Naive thymus-derived CD4-positive, alpha-beta T cell (primary cell): ENCODE data around the gene LRR1. TPM values are rescaled to one million over a fixed set of nuclear protein-coding genes. Genes with fewer than 3 reads are reported as not detected.

Source experiments
- ATAC-seq: fragments of 150-1000 bp; cut with Tn5 transposase; 2 replicates; pipeline ENCODE4 v1.10.0; 2021; ENCODE audit warnings: mild to moderate bottlenecking, moderate library complexity
- CTCF ChIA-PET: fragments of 350-600 bp; sonication (Branson Sonifier 250); formaldehyde crosslinking; loops from one replicate; lab custom pipeline; 2021; ENCODE audit warnings: antibody characterized with exemption; lab: Charles Lee
- POLR2A ChIA-PET: fragments of 350-600 bp; sonication (Branson Sonifier 250); formaldehyde crosslinking; loops from one replicate; lab custom pipeline; 2021; ENCODE audit warnings: antibody characterized with exemption, inconsistent platforms; lab: Charles Lee
- DNase-seq, 9 donors: peaks; one replicate each; pipeline versions ENCODE4 v3.0.0 to v3.0.0-alpha.2; 2020 to 2022; ENCODE audit warnings: mixed read lengths in 1 of 9
- H3K27ac ChIP-seq: one replicate; pipeline ENCODE4 v1.7.0; 2013; ENCODE audit warnings: mild to moderate bottlenecking, low read depth, low read length, moderate library complexity
- H3K27me3 ChIP-seq, 2 donors: one replicate each; pipeline ENCODE4 v1.7.0; 2013; ENCODE audit warnings: low read length in 2 of 2, mild to moderate bottlenecking in 2 of 2, moderate library complexity in 2 of 2; ENCODE audit not compliant: control insufficient read depth in 2 of 2, insufficient read depth in 2 of 2
- H3K36me3 ChIP-seq, 3 experiments: 1 replicate in 2 of 3; 2 replicates in 1 of 3; pipeline ENCODE4 v1.7.0; 2013; ENCODE audit warnings: low read length in 3 of 3, mild to moderate bottlenecking in 3 of 3, moderate library complexity in 1 of 3; ENCODE audit not compliant: insufficient read depth in 3 of 3, control insufficient read depth in 2 of 3
- H3K4me1 ChIP-seq, 2 donors: one replicate each; pipeline ENCODE4 v1.7.0; 2013; ENCODE audit warnings: low read length in 2 of 2, mild to moderate bottlenecking in 2 of 2, moderate library complexity in 1 of 2; ENCODE audit not compliant: control insufficient read depth in 2 of 2, insufficient read depth in 2 of 2
- H3K4me3 ChIP-seq: 2 replicates; pipeline ENCODE4 v1.7.0; 2013; ENCODE audit warnings: mild to moderate bottlenecking, low read length
- H3K9me3 ChIP-seq, 3 experiments: 1 replicate in 2 of 3; 2 replicates in 1 of 3; pipeline ENCODE4 v1.7.0; 2013; ENCODE audit warnings: low read length in 3 of 3; ENCODE audit not compliant: control insufficient read depth in 2 of 3
- H3K27ac Mint-ChIP-seq, 9 donors: one replicate each; pipeline ENCODE4 v1.8.0; 2020 to 2022; ENCODE audit warnings: mixed read lengths in 9 of 9, mild to moderate bottlenecking in 8 of 9, moderate library complexity in 5 of 9, inconsistent platforms in 2 of 9
- H3K27me3 Mint-ChIP-seq, 5 donors: one replicate each; pipeline ENCODE4 v1.8.0; 2021 to 2022; ENCODE audit warnings: mixed read lengths in 5 of 5, mild to moderate bottlenecking in 1 of 5
- H3K36me3 Mint-ChIP-seq, 5 donors: one replicate each; pipeline ENCODE4 v1.8.0; 2020 to 2022; ENCODE audit warnings: mixed read lengths in 5 of 5, mild to moderate bottlenecking in 3 of 5, inconsistent platforms in 1 of 5
- H3K4me1 Mint-ChIP-seq, 7 donors: one replicate each; pipeline ENCODE4 v1.8.0; 2020 to 2022; ENCODE audit warnings: mixed read lengths in 7 of 7, mild to moderate bottlenecking in 3 of 7, inconsistent platforms in 1 of 7
- H3K4me3 Mint-ChIP-seq, 10 donors: one replicate each; pipeline ENCODE4 v1.8.0; 2020 to 2022; ENCODE audit warnings: mild to moderate bottlenecking in 10 of 10, mixed read lengths in 10 of 10, moderate library complexity in 6 of 10, inconsistent platforms in 2 of 10
- H3K9me3 Mint-ChIP-seq, 11 donors: one replicate each; pipeline ENCODE4 v1.8.0; 2020 to 2022; ENCODE audit warnings: mixed read lengths in 11 of 11, mild to moderate bottlenecking in 4 of 11, inconsistent platforms in 1 of 11, moderate library complexity in 1 of 11
- intact Hi-C, 2 donors: fragments of 100-400 bp; cut with micrococcal nuclease; formaldehyde crosslinking; loops; one replicate each; pipeline ENCODE4 v1.15.1; 2023
- polyA plus RNA-seq, 2 donors: library from polyadenylated mRNA; unstranded; fragments of 300-500 nt; fragmentation: Illumina TruSeq; gene quantifications; one replicate each; pipeline ENCODE4 v1.2.3, GENCODE V29; 2021
- total RNA-seq, 6 experiments: library from RNA in 5 of 6; stranded (reverse) in 5 of 6; gene quantifications; 1 replicate in 5 of 6; 2 replicates in 1 of 6; pipeline ENCODE4 v1.2.3 and lab custom pipeline; 2021 to 2026

LRR1 gene
- total RNA-seq (10 to 100 TPM in 3 of 5 experiments, 1 to 10 TPM in 2; 7.5 to 39.7 (median 13.3) TPM), polyA plus RNA-seq (10 to 100 TPM; 12.0 to 14.2 TPM), total RNA-seq (lab: John Stamatoyannopoulos, UW) (5.2 reads per million, percentile 25 among the genes with 10 or more reads in this experiment)

GRCh38 chr14:49598485-49599300 is at the start of gene LRR1:
Gene LRR1 (plus strand): TSS chr14:49598940. CDS start chr14:49599021, 81 bp downstream.
- peak within 1 kb of the TSS; percentile 91 to 100 (median 98) for H3K4me3 Mint-ChIP-seq
- no peaks in the 10 kb centered on the region for H3K9me3 Mint-ChIP-seq
- H3K4me1 Mint-ChIP-seq, result peaks cover 5 to 46% (median 37%) of the 10 kb centered on the region in 7 donors
- Histone ChIP-seq H3K9me3 (no peaks in the 10 kb centered on the region), H3K27ac (peak within 1 kb of the TSS; percentile 92), H3K36me3 (peaks cover 0 to 13% (median 0%) of the 10 kb centered on the region in 3 experiments), H3K27me3 (no peaks in the 10 kb centered on the region), H3K4me1 (peaks cover 0 to 5% of the 10 kb centered on the region in 2 donors), H3K4me3 (peak within 1 kb of the TSS; percentile 94)
- no peaks in the 10 kb centered on the region for H3K27me3 Mint-ChIP-seq
- intact Hi-C loops, result loop anchor here (1.0 kb wide), 4 partner anchors 12 to 169 kb away; partner anchors contain the start of genes MGAT2 (in 2 of the 2), RPL36AL (in 2 of the 2) and RPS29 (in 2 of the 2)
- CTCF ChIA-PET, result interaction anchor here (0.6 to 2.9 kb wide), 6 partner anchors 9 to 700 kb away, joined by 3 to 15 read pairs (median 4); partner anchors contain the start of genes RPL36AL and RPS29
- H3K36me3 Mint-ChIP-seq, result peaks cover 0 to 5% (median 0%) of the 10 kb centered on the region in 5 donors
- ATAC-seq (peak; percentile 93), DNase-seq (peak; percentile 74 to 91 (median 84))
- POLR2A ChIA-PET, result interaction anchor here (0.6 to 6.9 kb wide), 14 partner anchors 9 to 764 kb away, joined by 3 to 102 read pairs (median 6); partner anchors contain the start of genes DNAAF2, KLHDC2, MGAT2 and NEMF
- H3K27ac Mint-ChIP-seq, result peak within 1 kb of the TSS; percentile 95 to 99 (median 98)

- Histone ChIP-seq H3K27me3 (no peaks in the 10 kb centered on the region), H3K9me3 (no peaks in the 10 kb centered on the region), H3K36me3 (no peaks in the 10 kb centered on the region), H3K4me1 (no peaks in the 10 kb centered on the region), H3K27ac (no peak overlapping the region), H3K4me3 (no peak overlapping the region)
- POLR2A ChIA-PET, result no interaction called here
- Mint-ChIP-seq H3K4me1 (no peaks in the 10 kb centered on the region), H3K27ac (no peak overlapping the region), H3K9me3 (no peaks in the 10 kb centered on the region), H3K36me3 (no peaks in the 10 kb centered on the region), H3K4me3 (no peak overlapping the region), H3K27me3 (peaks cover 0 to 8% (median 0%) of the 10 kb centered on the region in 5 donors)
- DNase-seq (no peak), ATAC-seq (no peak)
- CTCF ChIA-PET, result no interaction called here
- intact Hi-C loops, result no loop called here
Measured at GRCh38 chr14:49549446-49549845, 49.3 kb upstream of the LRR1 start.

- ATAC-seq (no peak), DNase-seq (no peak)
- no peak overlapping the region for H3K4me3 Mint-ChIP-seq
- intact Hi-C loops, result no loop called here
- no peaks in the 10 kb centered on the region for H3K4me1 Mint-ChIP-seq
- no peaks in the 10 kb centered on the region for H3K4me1 ChIP-seq
- H3K36me3 Mint-ChIP-seq, result no peaks in the 10 kb centered on the region
- H3K27me3 Mint-ChIP-seq, result peaks cover 0 to 8% (median 0%) of the 10 kb centered on the region in 5 donors
- no peak overlapping the region for H3K27ac ChIP-seq
- CTCF ChIA-PET, result no interaction called here
- no peaks in the 10 kb centered on the region for H3K27me3 ChIP-seq
- POLR2A ChIA-PET, result no interaction called here
- no peaks in the 10 kb centered on the region for H3K9me3 ChIP-seq
- H3K4me3 ChIP-seq, result no peak overlapping the region
- no peaks in the 10 kb centered on the region for H3K9me3 Mint-ChIP-seq
- no peaks in the 10 kb centered on the region for H3K36me3 ChIP-seq
- no peak overlapping the region for H3K27ac Mint-ChIP-seq
Measured at GRCh38 chr14:49549881-49550280, 48.9 kb upstream of the LRR1 start.

GRCh38 chr14:49550286-49551184 is 48.2 kb upstream of the LRR1 start:
- Histone ChIP-seq H3K9me3 (no peaks in the 10 kb centered on the region), H3K4me3 (no peak overlapping the region), H3K4me1 (no peaks in the 10 kb centered on the region), H3K27me3 (no peaks in the 10 kb centered on the region), H3K27ac (no peak overlapping the region), H3K36me3 (no peaks in the 10 kb centered on the region)
- peaks cover 0 to 8% (median 0%) of the 10 kb centered on the region in 5 donors for H3K27me3 Mint-ChIP-seq
- ATAC-seq (no peak), DNase-seq (no peak)
- intact Hi-C loops, result no loop called here
- H3K4me3 Mint-ChIP-seq, result no peak overlapping the region
- no peaks in the 10 kb centered on the region for H3K4me1 Mint-ChIP-seq
- no peak overlapping the region for H3K27ac Mint-ChIP-seq
- CTCF ChIA-PET, result no interaction called here
- POLR2A ChIA-PET, result no interaction called here
- no peaks in the 10 kb centered on the region for H3K9me3 Mint-ChIP-seq
- no peaks in the 10 kb centered on the region for H3K36me3 Mint-ChIP-seq

- H3K27me3 Mint-ChIP-seq, result peaks cover 0 to 8% (median 0%) of the 10 kb centered on the region in 5 donors
- Histone ChIP-seq H3K4me1 (no peaks in the 10 kb centered on the region), H3K27ac (no peak overlapping the region), H3K4me3 (no peak overlapping the region), H3K36me3 (no peaks in the 10 kb centered on the region), H3K27me3 (no peaks in the 10 kb centered on the region), H3K9me3 (no peaks in the 10 kb centered on the region)
- ATAC-seq (no peak), DNase-seq (no peak)
- H3K4me3 Mint-ChIP-seq, result no peak overlapping the region
- H3K9me3 Mint-ChIP-seq, result peaks cover 0 to 1% (median 0%) of the 10 kb centered on the region in 11 donors
- no peak overlapping the region for H3K27ac Mint-ChIP-seq
- CTCF ChIA-PET, result no interaction called here
- no peaks in the 10 kb centered on the region for H3K4me1 Mint-ChIP-seq
- H3K36me3 Mint-ChIP-seq, result no peaks in the 10 kb centered on the region
- POLR2A ChIA-PET, result no interaction called here
- intact Hi-C loops, result no loop called here
Measured at GRCh38 chr14:49551569-49551968, 47.2 kb upstream of the LRR1 start.

GRCh38 chr14:49553106-49553505 is 45.6 kb upstream of the LRR1 start:
- ChIA-PET CTCF (no interaction called here), POLR2A (no interaction called here)
- intact Hi-C loops, result no loop called here
- H3K36me3 Mint-ChIP-seq, result no peaks in the 10 kb centered on the region
- H3K27me3 ChIP-seq, result no peaks in the 10 kb centered on the region
- no peak overlapping the region for H3K4me3 ChIP-seq
- peaks cover 0 to 8% (median 0%) of the 10 kb centered on the region in 5 donors for H3K27me3 Mint-ChIP-seq
- no peaks in the 10 kb centered on the region for H3K4me1 Mint-ChIP-seq
- H3K36me3 ChIP-seq, result no peaks in the 10 kb centered on the region
- DNase-seq (no peak), ATAC-seq (no peak)
- H3K4me3 Mint-ChIP-seq, result no peak overlapping the region
- H3K4me1 ChIP-seq, result no peaks in the 10 kb centered on the region
- H3K9me3 Mint-ChIP-seq, result peaks cover 0 to 1% (median 0%) of the 10 kb centered on the region in 11 donors
- no peak overlapping the region for H3K27ac Mint-ChIP-seq
- H3K9me3 ChIP-seq, result no peaks in the 10 kb centered on the region
- H3K27ac ChIP-seq, result no peak overlapping the region
